ENCODE results near the gene RPS2. TPM values are rescaled to one million over a fixed set of nuclear protein-coding genes. Genes with fewer than 3 reads are reported as not detected.

RPS2 gene
- total and polyA plus RNA-seq, 2 of the 8 experiments (the other 6 are each of a cell fraction or from before 2014, with no cell fraction given), result 4,042 to 16,783 TPM

DNA sequence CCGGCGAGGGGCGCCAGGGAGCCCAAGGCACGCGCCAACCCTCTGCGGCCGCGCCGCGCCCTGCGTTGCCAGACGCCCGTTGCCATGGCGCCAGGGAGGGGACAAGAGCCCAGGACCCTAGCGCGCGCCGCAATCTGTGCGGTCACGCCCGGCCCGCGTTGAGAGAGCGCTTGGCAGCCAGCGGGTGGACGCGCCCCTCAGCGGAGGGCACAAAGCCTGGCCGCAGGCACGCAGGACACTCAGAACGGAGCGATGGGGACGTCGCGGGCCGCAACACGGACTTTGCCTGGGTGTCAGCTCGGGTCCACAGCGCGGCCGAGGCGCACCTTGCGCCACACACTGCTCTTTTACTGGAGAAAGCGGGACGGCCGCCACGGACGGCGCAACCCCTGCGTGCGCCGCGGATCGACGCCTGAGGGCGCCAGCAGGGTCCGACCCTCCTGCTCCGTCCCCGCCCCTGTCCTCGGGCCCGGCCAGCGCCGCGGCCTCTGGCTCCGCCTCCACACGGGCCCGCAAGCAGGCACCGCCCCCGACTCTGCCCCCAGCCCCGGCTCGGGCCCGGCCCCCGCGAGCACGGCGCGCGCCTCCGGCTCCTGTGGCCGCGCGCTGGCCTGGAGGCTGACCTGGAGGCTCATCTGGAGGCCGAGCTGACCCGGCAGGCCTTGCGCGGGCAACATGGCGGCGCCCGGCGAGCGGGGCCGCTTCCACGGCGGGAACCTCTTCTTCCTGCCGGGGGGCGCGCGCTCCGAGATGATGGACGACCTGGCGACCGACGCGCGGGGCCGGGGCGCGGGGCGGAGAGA, 19.1 kb upstream of the RPS2 start, which contains the start of gene GFER:
Gene GFER (plus strand): TSS at position 650 of the 803 bp plus-strand sequence. CDS start 26 bp downstream, at position 676.
- Histone ChIP-seq H2BK20ac (ENCODE audit: low read length) (no peak within 1 kb of the TSS), H2AK5ac (ENCODE audit: low read depth, low read length) (peak within 1 kb of the TSS; percentile 86; the same call in 1 of the 2 replicates), H3K9ac (replicated peaks in 1 of 4; ENCODE audit: extremely low read depth in 1 of 4, low read depth in 3 of 4, low read length in 3 of 4) (peak within 1 kb of the TSS; percentile 70 to 91 (median 84)), H2BK12ac (ENCODE audit: low read depth, low read length) (0 out of 2 replicates have a peak within 1 kb of the TSS, but pooled peaks have one; percentile 50), H3K4me3 (ENCODE audit: extremely low read depth in 1 of 4, insufficient read depth in 2 of 4, low read depth in 3 of 4, low read length in 4 of 4) (peak within 1 kb of the TSS; percentile 52 to 96 (median 73)), H3K56ac (replicated peaks; ENCODE audit: insufficient read length, low read depth, low read length) (peak within 1 kb of the TSS; percentile 26), H3K14ac (ENCODE audit: insufficient read length) (no peak within 1 kb of the TSS), H3K4me2 (ENCODE audit: insufficient read depth in 1 of 2, low read depth in 2 of 2, low read length in 2 of 2) (peak within 1 kb of the TSS; percentile 58 to 97), H3K9me3 (ENCODE audit: insufficient read depth in 2 of 2, low read depth in 1 of 2, low read length in 1 of 2) (no peaks in the 10 kb centered on the region), H4K8ac (ENCODE audit: extremely low read depth, insufficient read depth, low read length) (peak within 1 kb of the TSS; percentile 89), H2BK5ac (ENCODE audit: low read depth, low read length) (peak within 1 kb of the TSS; percentile 75; the same call in 1 of the 2 replicates), H3K79me2 (ENCODE audit: control insufficient read depth in 1 of 2, insufficient read depth in 2 of 2, low read length in 2 of 2) (peaks cover 0 to 9% of the 10 kb centered on the region in 2 experiments; a peak in 1 of 4 replicates), H2BK120ac (replicated peaks; ENCODE audit: low read depth, low read length) (no peak within 1 kb of the TSS), H3K79me1 (ENCODE audit: low read depth, low read length) (no peaks in the 10 kb centered on the region), H3K27ac (ENCODE audit: low read depth, low read length) (peak within 1 kb of the TSS; percentile 43; the same call in 1 of the 2 replicates), H3K23ac (ENCODE audit: insufficient read length) (no peak within 1 kb of the TSS), H4K20me1 (replicated peaks in 1 of 2; ENCODE audit: control insufficient read depth in 1 of 2, insufficient read depth in 2 of 2, low read length in 2 of 2) (peaks cover 0 to 14% of the 10 kb centered on the region in 2 experiments), H3K36me3 (ENCODE audit: control insufficient read depth in 2 of 4, insufficient read depth in 4 of 4, low read length in 3 of 4) (peaks cover 2 to 5% (median 3%) of the 10 kb centered on the region in 4 experiments; a peak in 3 of 8 replicates), H3K4me1 (replicated peaks in 1 of 4; ENCODE audit: control insufficient read depth in 3 of 4, insufficient read depth in 4 of 4, low read length in 3 of 4) (peaks cover 3 to 41% (median 26%) of the 10 kb centered on the region in 4 experiments), H4K91ac (replicated peaks; ENCODE audit: insufficient read length, low read length) (no peak within 1 kb of the TSS), H2AFZ (ENCODE audit: low read length) (peak within 1 kb of the TSS; percentile 15; the same call in 1 of the 2 replicates), H2BK15ac (ENCODE audit: low read length) (peak within 1 kb of the TSS; percentile 61; the same call in 1 of the 2 replicates), H3K4ac (replicated peaks; ENCODE audit: insufficient read length, low read depth, low read length) (peak within 1 kb of the TSS; percentile 33), H3K23me2 (ENCODE audit: low read depth, low read length) (peaks cover 26% of the 10 kb centered on the region), H3K18ac (ENCODE audit: extremely low read depth, low read length) (peak within 1 kb of the TSS; percentile 71), H3K27me3 (replicated peaks in 1 of 4; ENCODE audit: control insufficient read depth in 3 of 4, extremely low read depth in 1 of 4, insufficient read depth in 3 of 4, low read length in 3 of 4) (peaks cover 8 to 45% (median 43%) of the 10 kb centered on the region in 4 experiments; a peak in 6 of 7 replicates), H4K5ac (ENCODE audit: insufficient read length, low read depth, low read length) (peak within 1 kb of the TSS; percentile 33)
- FAIRE-seq (no peak), DNase-seq (ENCODE audit: low read depth in 1 of 2, low spot score in 2 of 2) (peak; percentile 81 to 95)
- ChIA-PET CTCF (ENCODE audit: partially characterized antibody) (interaction anchor here (1.5 to 3.1 kb wide), 2 partner anchors 10 to 20 kb away, joined by 4 to 8 read pairs; no protein-coding TSS in a partner anchor), POLR2A (ENCODE audit: partially characterized antibody) (interaction anchor here (0.9 to 28.2 kb wide), 10 partner anchors 9 to 206 kb away, joined by 3 to 736 read pairs (median 4); partner anchors contain the start of genes NDUFB10, NTHL1, RNF151 and RPS2)
- 2% methylated on average over 75 of the region's 109 CpGs; no CpG with 5 or more reads in 1 of the 2 experiments for WGBS, 2 experiments (ENCODE audit: extremely low coverage in 1 of 2, insufficient coverage in 1 of 2, insufficient read length in 1 of 2, insufficient replicate concordance in 2 of 2, low coverage in 1 of 2, low lambda C conversion rate in 2 of 2, missing lambda C conversion rate in 1 of 2)
- TF ChIP-seq JUND (IDR thresholded peaks at IDR 0.05; ENCODE audit: low read length) (no peak), SUZ12 (IDR thresholded peaks at IDR 0.05; ENCODE audit: low read length) (no peak; the same call in 1 of the 2 replicates), TAF1 (IDR thresholded peaks at IDR 0.05; ENCODE audit: low read depth, low read length) (peak; percentile 91), CREB1 (IDR thresholded peaks at IDR 0.05) (peak; percentile 73), ASH2L (IDR thresholded peaks at IDR 0.05; ENCODE audit: low read length) (peak; percentile 74), SP1 (IDR thresholded peaks at IDR 0.05; ENCODE audit: low read depth, low read length) (no peak; the same call in 1 of the 2 replicates), RNF2 (IDR thresholded peaks at IDR 0.05; ENCODE audit: borderline replicate concordance, low read depth, low read length, missing control alignments, poor library complexity, severe bottlenecking) (no peak)
- TF ChIP-seq, protein P1, sequence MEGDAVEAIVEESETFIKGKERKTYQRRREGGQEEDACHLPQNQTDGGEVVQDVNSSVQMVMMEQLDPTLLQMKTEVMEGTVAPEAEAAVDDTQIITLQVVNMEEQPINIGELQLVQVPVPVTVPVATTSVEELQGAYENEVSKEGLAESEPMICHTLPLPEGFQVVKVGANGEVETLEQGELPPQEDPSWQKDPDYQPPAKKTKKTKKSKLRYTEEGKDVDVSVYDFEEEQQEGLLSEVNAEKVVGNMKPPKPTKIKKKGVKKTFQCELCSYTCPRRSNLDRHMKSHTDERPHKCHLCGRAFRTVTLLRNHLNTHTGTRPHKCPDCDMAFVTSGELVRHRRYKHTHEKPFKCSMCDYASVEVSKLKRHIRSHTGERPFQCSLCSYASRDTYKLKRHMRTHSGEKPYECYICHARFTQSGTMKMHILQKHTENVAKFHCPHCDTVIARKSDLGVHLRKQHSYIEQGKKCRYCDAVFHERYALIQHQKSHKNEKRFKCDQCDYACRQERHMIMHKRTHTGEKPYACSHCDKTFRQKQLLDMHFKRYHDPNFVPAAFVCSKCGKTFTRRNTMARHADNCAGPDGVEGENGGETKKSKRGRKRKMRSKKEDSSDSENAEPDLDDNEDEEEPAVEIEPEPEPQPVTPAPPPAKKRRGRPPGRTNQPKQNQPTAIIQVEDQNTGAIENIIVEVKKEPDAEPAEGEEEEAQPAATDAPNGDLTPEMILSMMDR (IDR thresholded peaks at IDR 0.05; ENCODE audit: control extremely low read depth in 1 of 3, insufficient read depth in 1 of 3, low read depth in 1 of 3, low read length in 3 of 3), result peak in 2 of 3 experiments; percentile 58 to 60; a peak in 3 of 4 replicates

Measured in H1 (cell line).